Posterior vena cava (tissue), 2 donors: Measurements from ENCODE around the gene HYAL3. TPM values are rescaled to one million over a fixed set of nuclear protein-coding genes. Genes with fewer than 3 reads are reported as not detected.

Experiments used
- DNase-seq: peaks from one replicate; pipeline ENCODE4 v3.0.0-alpha.2; 2020; ENCODE audit warnings: low spot score
- intact Hi-C, 2 donors: fragments of 100-400 bp; cut with DNase I; formaldehyde crosslinking; loops; one replicate each; pipeline versions ENCODE4 v1.14.1 to v1.14.2; 2022 to 2023
- long read RNA-seq, 2 donors: library from polyadenylated mRNA; unstranded; transcript quantifications; one replicate each; pipeline ENCODE4 v2.0.0, GENCODE V29; 2020 to 2021
- total RNA-seq, 2 donors: library from RNA; stranded (reverse); fragmentation: NEBNext Ultra II Directional; extraction: Animal tissue kit (Norgen Biotek cat#: 25700); gene quantifications; one replicate each; pipeline ENCODE4 v1.2.1, GENCODE V29; 2021
- donor health status: DM: yes; HTN: yes; CAD: no.
- donor health status: DM: yes; HTN: yes; CAD: no.

The HYAL3 gene
- 1 to 10 TPM; 2.5 to 3.9 TPM for total RNA-seq
- long read RNA-seq, donor 1, partial matches to known transcripts: 1 of 4 reads
- long read RNA-seq, donor 1, other reads (novel, unspliced or antisense): 0 of 4 reads
- long read RNA-seq, donor 2, partial matches to known transcripts: 0 of 4 reads
- long read RNA-seq, donor 2, other reads (novel, unspliced or antisense): 1 of 4 reads

GRCh38 chr3:50298836-50299637, at the start of gene HYAL3, which contains the start of gene NAA80:
TSS of gene HYAL3 (minus strand) at chr3:50299405. CDS start at chr3:50295602, 3,803 bp downstream.
TSS of gene NAA80 (minus strand) at chr3:50299405. CDS start at chr3:50297463, 1,942 bp downstream.
- intact Hi-C loops: no loop called here

GRCh38 chr3:50347187-50347813, 48.1 kb upstream of the HYAL3 start:
- no peak for DNase-seq
- intact Hi-C loops: loop anchor here in 1 of 2 donors (5.0 kb wide), 1 partner anchor 195 kb away; no protein-coding TSS in a partner anchor

More at GRCh38 chr3:50298836-50299637, at the start of gene HYAL3, which contains the start of gene NAA80:
- DNase-seq: peak; percentile 100

- peak; percentile 92 for DNase-seq
- intact Hi-C loops: loop anchor here in 1 of 2 donors (5.0 kb wide), 1 partner anchor 197 kb away; no protein-coding TSS in a partner anchor
Observed at GRCh38 chr3:50345586-50346234, 46.5 kb upstream of the HYAL3 start, which contains the start of gene ZMYND10. TSS of gene ZMYND10 (minus strand) at chr3:50345732. CDS start at chr3:50345579, 153 bp downstream.

GRCh38 chr3:50345008-50345407, 45.8 kb upstream of the HYAL3 start:
- DNase-seq: no peak
- intact Hi-C loops: loop anchor here in 1 of 2 donors (5.0 kb wide), 1 partner anchor 197 kb away; no protein-coding TSS in a partner anchor

GRCh38 chr3:50342813-50343633, 43.8 kb upstream of the HYAL3 start:
- intact Hi-C loops: no loop called here
- DNase-seq: no peak

- no peak for DNase-seq
- intact Hi-C loops: no loop called here
Observed at GRCh38 chr3:50341996-50342650, 42.9 kb upstream of the HYAL3 start.

- intact Hi-C loops: no loop called here
- DNase-seq: no peak
Observed at GRCh38 chr3:50341537-50341936, 42.3 kb upstream of the HYAL3 start.

- peak; percentile 95 for DNase-seq
- intact Hi-C loops: no loop called here
Observed at GRCh38 chr3:50340448-50341329, 41.5 kb upstream of the HYAL3 start, which contains the start of gene RASSF1. TSS of gene RASSF1 (minus strand) at chr3:50340836. CDS start at chr3:50340805, 31 bp downstream.

- intact Hi-C loops: no loop called here
- DNase-seq: no peak
Observed at GRCh38 chr3:50340147-50340447, 40.9 kb upstream of the HYAL3 start.

GRCh38 chr3:50339485-50340146, 40.4 kb upstream of the HYAL3 start:
- intact Hi-C loops: loop anchor here in 1 of 2 donors (10.0 kb wide), 1 partner anchor 1715 kb away; the partner anchor contains the start of gene DUSP7

GRCh38 chr3:50338965-50339364, 39.8 kb upstream of the HYAL3 start:
- DNase-seq: no peak
- intact Hi-C loops: loop anchor here in 1 of 2 donors (10.0 kb wide), 1 partner anchor 1716 kb away; the partner anchor contains the start of gene DUSP7

More at GRCh38 chr3:50339485-50340146, 40.4 kb upstream of the HYAL3 start:
- no peak for DNase-seq

- intact Hi-C loops: loop anchor here in 1 of 2 donors (10.0 kb wide), 1 partner anchor 1717 kb away; the partner anchor contains the start of gene DUSP7
- peak; percentile 100 for DNase-seq
Observed at GRCh38 chr3:50337175-50337861, 38.1 kb upstream of the HYAL3 start.

GRCh38 chr3:50336452-50337174, 37.4 kb upstream of the HYAL3 start:
- intact Hi-C loops: loop anchor here in 1 of 2 donors (10.0 kb wide), 1 partner anchor 1718 kb away; the partner anchor contains the start of gene DUSP7
- peak; percentile 82 for DNase-seq

- intact Hi-C loops: loop anchor here in 1 of 2 donors (10.0 kb wide), 1 partner anchor 1720 kb away; the partner anchor contains the start of gene DUSP7
- DNase-seq: no peak
Observed at GRCh38 chr3:50334339-50335075, 35.3 kb upstream of the HYAL3 start.
